H9 (cell line): Measurements from ENCODE around the gene DPF3. TPM values are rescaled to one million over a fixed set of nuclear protein-coding genes. Genes with fewer than 3 reads are reported as not detected.

Source experiments
- DNase-seq: peaks from one replicate; pipeline ENCODE4 v3.0.0-alpha.2; 2017
- H2AFZ ChIP-seq: one replicate; pipeline ENCODE4 v1.6.1; 2013; ENCODE audit warnings: mild to moderate bottlenecking, low read length, control low read depth, moderate library complexity
- H2AK5ac ChIP-seq: 2 replicates; pipeline ENCODE4 v1.6.1; 2013; ENCODE audit warnings: low read length, control low read depth, mixed read lengths; ENCODE audit not compliant: insufficient read length
- H2BK120ac ChIP-seq: one replicate; pipeline ENCODE4 v1.6.1; 2013; ENCODE audit warnings: low read depth, mild to moderate bottlenecking, low read length, control low read depth, inconsistent platforms; ENCODE audit not compliant: poor library complexity, severe bottlenecking
- H2BK12ac ChIP-seq: 2 replicates; pipeline ENCODE4 v1.6.1; 2013; ENCODE audit warnings: low read length, control low read depth, mixed read lengths, low read depth; ENCODE audit not compliant: insufficient read length
- H2BK15ac ChIP-seq: 2 replicates; pipeline ENCODE4 v1.6.1; 2013; ENCODE audit warnings: low read depth, low read length, control low read depth
- H2BK20ac ChIP-seq: one replicate; pipeline ENCODE4 v1.6.1; 2013; ENCODE audit warnings: low read depth, mild to moderate bottlenecking, low read length, control low read depth, inconsistent platforms; ENCODE audit not compliant: poor library complexity, severe bottlenecking
- H2BK5ac ChIP-seq: 2 replicates; pipeline ENCODE4 v1.6.1; 2013; ENCODE audit warnings: low read length, control low read depth, mixed read lengths; ENCODE audit not compliant: insufficient read length
- H3K14ac ChIP-seq: 2 replicates; pipeline ENCODE4 v1.6.1; 2013; ENCODE audit warnings: low read length, control low read depth; ENCODE audit not compliant: insufficient read depth
- H3K18ac ChIP-seq: 2 replicates; pipeline ENCODE4 v1.6.1; 2013; ENCODE audit warnings: low read depth, mild to moderate bottlenecking, mixed read lengths, low read length, control low read depth; ENCODE audit not compliant: insufficient read length
- H3K23ac ChIP-seq: 2 replicates; pipeline ENCODE4 v1.6.1; 2013; ENCODE audit warnings: low read length, control low read depth, mixed read lengths, low read depth; ENCODE audit not compliant: insufficient read length
- H3K23me2 ChIP-seq: 2 replicates; pipeline ENCODE4 v1.6.1; 2013; ENCODE audit warnings: low read depth, mild to moderate bottlenecking, mixed read lengths, low read length, control low read depth; ENCODE audit not compliant: insufficient read length, poor library complexity, severe bottlenecking
- H3K27ac ChIP-seq: 2 replicates; pipeline ENCODE4 v1.5.1; 2013; ENCODE audit warnings: low read length, control low read depth, mixed read lengths, low read depth; ENCODE audit not compliant: insufficient read length
- H3K27me3 ChIP-seq: 2 replicates; pipeline ENCODE4 v1.6.1; 2013; ENCODE audit warnings: low read length, control low read depth, inconsistent platforms; ENCODE audit not compliant: insufficient read depth
- H3K4ac ChIP-seq: 2 replicates; pipeline ENCODE4 v1.6.1; 2013; ENCODE audit warnings: low read depth, mild to moderate bottlenecking, control low read depth, inconsistent platforms, low read length, moderate library complexity
- H3K4me1 ChIP-seq: 2 replicates; pipeline ENCODE4 v1.6.1; 2013; ENCODE audit warnings: low read length, control low read depth, inconsistent platforms; ENCODE audit not compliant: insufficient read depth
- H3K4me2 ChIP-seq: 2 replicates; pipeline ENCODE4 v1.6.1; 2013; ENCODE audit warnings: low read length, control low read depth, mixed read lengths; ENCODE audit not compliant: insufficient read length, insufficient read depth
- H3K56ac ChIP-seq: 2 replicates; pipeline ENCODE4 v1.6.1; 2013; ENCODE audit warnings: low read depth, mild to moderate bottlenecking, mixed read lengths, low read length, control low read depth; ENCODE audit not compliant: insufficient read length
- H3K79me1 ChIP-seq: 2 replicates; pipeline ENCODE4 v1.6.1; 2013; ENCODE audit warnings: low read depth, mild to moderate bottlenecking, moderate library complexity, low read length, control low read depth, inconsistent platforms; ENCODE audit not compliant: insufficient read depth, poor library complexity, severe bottlenecking
- H3K79me2 ChIP-seq: 2 replicates; pipeline ENCODE4 v1.6.1; 2013; ENCODE audit warnings: low read length, control low read depth, inconsistent platforms; ENCODE audit not compliant: insufficient read depth
- H3K9ac ChIP-seq: 2 replicates; pipeline ENCODE4 v1.6.1; 2013; ENCODE audit warnings: low read length, control low read depth, mixed read lengths; ENCODE audit not compliant: insufficient read length; ENCODE audit errors: extremely low read depth
- H3K9me3 ChIP-seq: one replicate; pipeline ENCODE4 v1.6.1; 2013; ENCODE audit warnings: low read depth, low read length, inconsistent platforms; ENCODE audit not compliant: control insufficient read depth
- H3T11ph ChIP-seq: one replicate; pipeline ENCODE4 v1.6.1; 2013; ENCODE audit warnings: mild to moderate bottlenecking, low read length, control low read depth, inconsistent platforms
- H4K20me1 ChIP-seq: one replicate; pipeline ENCODE4 v1.6.1; 2013; ENCODE audit not compliant: control insufficient read depth, insufficient read length, insufficient read depth
- H4K5ac ChIP-seq: 2 replicates; pipeline ENCODE4 v1.6.1; 2013; ENCODE audit warnings: low read depth, mild to moderate bottlenecking, mixed read lengths, low read length, control low read depth; ENCODE audit not compliant: insufficient read length
- H4K8ac ChIP-seq: replicated peaks from 2 replicates; pipeline ENCODE4 v1.6.1; 2013; ENCODE audit warnings: low read length, control low read depth, mixed read lengths, low read depth; ENCODE audit not compliant: insufficient read length
- H4K91ac ChIP-seq: 2 replicates; pipeline ENCODE4 v1.6.1; 2013; ENCODE audit warnings: low read depth, mild to moderate bottlenecking, moderate library complexity, mixed read lengths, low read length, control low read depth; ENCODE audit not compliant: insufficient read length
- H3K27ac Mint-ChIP-seq, 3 experiments: 2 replicates in 2 of 3; 3 replicates in 1 of 3; pipeline ENCODE4 v1.8.0; 2020 to 2021; ENCODE audit warnings: mixed read lengths in 3 of 3, mild to moderate bottlenecking in 1 of 3, moderate library complexity in 1 of 3
- H3K27me3 Mint-ChIP-seq: 2 replicates; pipeline ENCODE4 v1.8.0; 2021; ENCODE audit warnings: low read depth, mild to moderate bottlenecking, moderate library complexity, mixed read lengths
- H3K36me3 Mint-ChIP-seq, 3 experiments: 2 replicates in 2 of 3; 3 replicates in 1 of 3; pipeline ENCODE4 v1.8.0; 2020 to 2021; ENCODE audit warnings: low read depth in 3 of 3, mixed read lengths in 3 of 3; ENCODE audit not compliant: insufficient read depth in 1 of 3
- H3K4me1 Mint-ChIP-seq, 2 experiments: 2 replicates each; pipeline ENCODE4 v1.8.0; 2020; ENCODE audit warnings: mixed read lengths in 2 of 2
- H3K4me3 Mint-ChIP-seq, 2 experiments: 2 replicates in 1 of 2; 3 replicates in 1 of 2; pipeline ENCODE4 v1.8.0; 2020 to 2021; ENCODE audit warnings: mild to moderate bottlenecking in 2 of 2, mixed read lengths in 2 of 2, moderate library complexity in 1 of 2
- H3K9me3 Mint-ChIP-seq, 2 experiments: 2 replicates in 1 of 2; 3 replicates in 1 of 2; pipeline ENCODE4 v1.8.0; 2020; ENCODE audit warnings: mild to moderate bottlenecking in 2 of 2, mixed read lengths in 2 of 2, moderate library complexity in 1 of 2
- CTCF ChIP-seq: fragments of 200-600 bp; sonication (generic); conservative IDR thresholded peaks from 3 replicates; pipeline ENCODE4 v1.8.0; 2021; ENCODE audit warnings: antibody characterized with exemption, mild to moderate bottlenecking
- WGBS: extraction: QIAGEN DNeasy Blood & Tissue Kit; methylation state at CpG from one replicate; pipeline ENCODE4 v1.1.7; 2013; ENCODE audit warnings: missing lambda C conversion rate, low lambda C conversion rate, mixed read lengths; ENCODE audit not compliant: insufficient read length; ENCODE audit errors: extremely low coverage; 5-methylcytosine and 5-hydroxymethylcytosine counted together
- total RNA-seq: library from RNA; stranded (reverse); gene quantifications from 2 replicates; pipeline ENCODE4 v1.2.1, GENCODE V29; 2021

DPF3 gene
- total RNA-seq, 1 experiment from 2014 or later = not detected

GRCh38 chr14:72722201-72722785 lies 171.6 kb downstream of the DPF3 start:
- Histone ChIP-seq H3K23me2 (no peaks in the 10 kb centered on the region), H3K9ac (no peak overlapping the region), H3K23ac (no peak overlapping the region), H4K20me1 (no peaks in the 10 kb centered on the region), H3K18ac (no peak overlapping the region), H3K4me2 (no peak overlapping the region), H3T11ph (no peak overlapping the region), H3K4ac (no peak overlapping the region), H2BK120ac (no peak overlapping the region), H2BK12ac (no peak overlapping the region), H2BK20ac (no peak overlapping the region), H3K4me1 (no peaks in the 10 kb centered on the region), H4K8ac (no peak overlapping the region), H3K14ac (no peak overlapping the region), H2AK5ac (no peak overlapping the region), H3K27me3 (no peaks in the 10 kb centered on the region), H2BK5ac (no peak overlapping the region), H3K27ac (no peak overlapping the region), H2BK15ac (no peak overlapping the region), H4K91ac (no peak overlapping the region), H3K79me1 (no peaks in the 10 kb centered on the region), H3K9me3 (no peaks in the 10 kb centered on the region), H4K5ac (no peak overlapping the region), H3K79me2 (no peaks in the 10 kb centered on the region), H2AFZ (no peak overlapping the region), H3K56ac (no peak overlapping the region)
- Mint-ChIP-seq H3K27me3 (peaks cover 4% of the 10 kb centered on the region; the same call in 1 of the 2 replicates), H3K36me3 (no peaks in the 10 kb centered on the region; a peak in 1 of 7 replicates), H3K4me3 (no peak overlapping the region), H3K27ac (no peak overlapping the region), H3K4me1 (no peaks in the 10 kb centered on the region), H3K9me3 (no peaks in the 10 kb centered on the region; a peak in 1 of 5 replicates)
- DNase-seq = no peak
- no peak for TF ChIP-seq CTCF
- WGBS = no CpG with 5 or more reads among the region's 11 CpGs
